OCI-LY1 (cell line): ENCODE measurements around the gene ZNF521.

Experiments used
- H2AFZ ChIP-seq: fragments of 200-600 bp; sonication (generic), shearing (Covaris generic); 2 replicates; pipeline ENCODE4 v1.6.0; 2014; ENCODE audit warnings: antibody characterized with exemption, mild to moderate bottlenecking, low read length
- H3F3A ChIP-seq: fragments of 200-600 bp; sonication (generic), shearing (Covaris generic); 2 replicates; pipeline ENCODE4 v1.6.0; 2014; ENCODE audit warnings: mild to moderate bottlenecking, antibody characterized with exemption, low read length, moderate library complexity; ENCODE audit not compliant: insufficient read depth
- H3K27ac ChIP-seq: fragments of 200-600 bp; sonication (generic); 2 replicates; pipeline ENCODE4 v1.5.1; 2014; ENCODE audit warnings: low read length, mixed run types, mild to moderate bottlenecking, low read depth; ENCODE audit not compliant: poor library complexity, severe bottlenecking
- H3K27me3 ChIP-seq: fragments of 200-600 bp; sonication (generic); 2 replicates; pipeline ENCODE4 v1.6.0; 2014; ENCODE audit warnings: antibody characterized with exemption, mild to moderate bottlenecking, low read length, moderate library complexity; ENCODE audit not compliant: insufficient read depth
- H3K36me3 ChIP-seq: fragments of 200-600 bp; sonication (generic); 2 replicates; pipeline ENCODE4 v1.6.1; 2014; ENCODE audit warnings: mild to moderate bottlenecking, antibody characterized with exemption, low read length, moderate library complexity, mixed read lengths; ENCODE audit not compliant: insufficient read depth
- H3K4me1 ChIP-seq: fragments of 200-600 bp; sonication (generic); 2 replicates; pipeline ENCODE4 v1.5.1; 2014; ENCODE audit warnings: mild to moderate bottlenecking, low read length, moderate library complexity; ENCODE audit not compliant: insufficient read depth, severe bottlenecking
- H3K4me2 ChIP-seq: fragments of 200-600 bp; sonication (generic), shearing (Covaris generic); 2 replicates; pipeline ENCODE4 v1.6.1; 2014; ENCODE audit warnings: low read length
- H3K4me3 ChIP-seq: fragments of 200-600 bp; sonication (generic); 2 replicates; pipeline ENCODE4 v1.5.1; 2014; ENCODE audit warnings: low read length, low read depth, mild to moderate bottlenecking, mixed read lengths; ENCODE audit not compliant: poor library complexity, severe bottlenecking
- H3K79me2 ChIP-seq: fragments of 200-600 bp; shearing (Covaris generic); 2 replicates; pipeline ENCODE4 v1.6.1; 2016; ENCODE audit warnings: mixed run types, low read length, mixed read lengths; ENCODE audit not compliant: insufficient read depth
- H3K9ac ChIP-seq: fragments of 200-600 bp; sonication (generic), shearing (Covaris generic); 2 replicates; pipeline ENCODE4 v1.6.1; 2014; ENCODE audit warnings: mild to moderate bottlenecking, low read length, mixed read lengths
- H3K9me2 ChIP-seq: fragments of 200-600 bp; sonication (generic), shearing (Covaris generic); 2 replicates; pipeline ENCODE4 v1.6.1; 2014; ENCODE audit warnings: low read depth, mild to moderate bottlenecking, low read length, mixed read lengths
- H3K9me3 ChIP-seq: fragments of 200-600 bp; shearing (Covaris generic); 2 replicates; pipeline ENCODE4 v1.6.1; 2014; ENCODE audit warnings: low read length, mixed read lengths
- H4K20me1 ChIP-seq: fragments of 200-600 bp; sonication (generic), shearing (Covaris generic); 2 replicates; pipeline ENCODE4 v1.6.0; 2016; ENCODE audit warnings: mild to moderate bottlenecking, low read length; ENCODE audit not compliant: insufficient read depth
- CTCF ChIP-seq: fragments of 200-600 bp; sonication (generic), shearing (Covaris generic); IDR thresholded peaks from 2 replicates; pipeline ENCODE4 v1.5.1; 2017; ENCODE audit warnings: mild to moderate bottlenecking, antibody characterized with exemption, low read length, moderate library complexity, mixed read lengths
- EZH2 ChIP-seq: fragments of 200-600 bp; sonication (generic), shearing (Covaris generic); IDR thresholded peaks from 2 replicates; pipeline ENCODE4 v1.8.0; 2017; ENCODE audit warnings: borderline replicate concordance, mixed run types, mild to moderate bottlenecking, antibody characterized with exemption, low read length, moderate library complexity, mixed read lengths

Gene ZNF521

GRCh38 chr18:25305584-25305983 is 46.4 kb downstream of the ZNF521 start:
- TF ChIP-seq CTCF: no peak
- TF ChIP-seq EZH2: no peak

GRCh38 chr18:25300492-25300891 is 51.5 kb downstream of the ZNF521 start:
- no peaks in the 10 kb centered on the region for H3F3A ChIP-seq
- H3K9me3 ChIP-seq: no peaks in the 10 kb centered on the region
- H3K4me3 ChIP-seq: no peak overlapping the region
- H3K9me2 ChIP-seq: no peaks in the 10 kb centered on the region
- TF ChIP-seq CTCF (no peak), EZH2 (no peak)
- no peaks in the 10 kb centered on the region for H3K4me1 ChIP-seq
- no peaks in the 10 kb centered on the region for H3K36me3 ChIP-seq
- H3K79me2 ChIP-seq: no peaks in the 10 kb centered on the region
- H4K20me1 ChIP-seq: no peaks in the 10 kb centered on the region
- H3K27ac ChIP-seq: no peak overlapping the region
- no peak overlapping the region for H3K4me2 ChIP-seq
- H2AFZ ChIP-seq: no peak overlapping the region
- no peaks in the 10 kb centered on the region for H3K27me3 ChIP-seq
- H3K9ac ChIP-seq: no peak overlapping the region

More at GRCh38 chr18:25305584-25305983, 46.4 kb downstream of the ZNF521 start:
- Histone ChIP-seq H3K9me3 (no peaks in the 10 kb centered on the region), H3K79me2 (no peaks in the 10 kb centered on the region), H3K4me3 (no peak overlapping the region), H2AFZ (no peak overlapping the region), H3F3A (no peaks in the 10 kb centered on the region; the same call in 1 of the 2 replicates), H3K36me3 (no peaks in the 10 kb centered on the region), H3K4me1 (no peaks in the 10 kb centered on the region), H3K27ac (no peak overlapping the region), H3K9ac (no peak overlapping the region), H3K9me2 (no peaks in the 10 kb centered on the region), H3K4me2 (no peak overlapping the region), H3K27me3 (no peaks in the 10 kb centered on the region), H4K20me1 (no peaks in the 10 kb centered on the region)

GRCh38 chr18:25299426-25300300 is 52.3 kb downstream of the ZNF521 start:
- Histone ChIP-seq H3K9me3 (no peaks in the 10 kb centered on the region), H3K4me3 (no peak overlapping the region), H3K79me2 (no peaks in the 10 kb centered on the region), H3F3A (no peaks in the 10 kb centered on the region), H3K4me1 (no peaks in the 10 kb centered on the region), H3K27me3 (no peaks in the 10 kb centered on the region), H3K4me2 (no peak overlapping the region), H3K27ac (no peak overlapping the region), H4K20me1 (no peaks in the 10 kb centered on the region), H3K9ac (no peak overlapping the region), H3K9me2 (no peaks in the 10 kb centered on the region), H3K36me3 (no peaks in the 10 kb centered on the region), H2AFZ (no peak overlapping the region)
- no peak for TF ChIP-seq CTCF
- no peak for TF ChIP-seq EZH2
